ENCODE results near the gene HBA2.
"Not testable (repeated sequence)": the region's sequence is repeated elsewhere in the genome, so short reads cannot be mapped to it uniquely, and the experiment has no call there.

The HBA2 gene

GRCh38 chr16:172374-172941, at the start of gene HBA2:
HBA2 (plus strand) TSS chr16:172876; CDS start chr16:172913, 37 bp downstream.
- DNase-seq, result not testable (repeated sequence)

DNA sequence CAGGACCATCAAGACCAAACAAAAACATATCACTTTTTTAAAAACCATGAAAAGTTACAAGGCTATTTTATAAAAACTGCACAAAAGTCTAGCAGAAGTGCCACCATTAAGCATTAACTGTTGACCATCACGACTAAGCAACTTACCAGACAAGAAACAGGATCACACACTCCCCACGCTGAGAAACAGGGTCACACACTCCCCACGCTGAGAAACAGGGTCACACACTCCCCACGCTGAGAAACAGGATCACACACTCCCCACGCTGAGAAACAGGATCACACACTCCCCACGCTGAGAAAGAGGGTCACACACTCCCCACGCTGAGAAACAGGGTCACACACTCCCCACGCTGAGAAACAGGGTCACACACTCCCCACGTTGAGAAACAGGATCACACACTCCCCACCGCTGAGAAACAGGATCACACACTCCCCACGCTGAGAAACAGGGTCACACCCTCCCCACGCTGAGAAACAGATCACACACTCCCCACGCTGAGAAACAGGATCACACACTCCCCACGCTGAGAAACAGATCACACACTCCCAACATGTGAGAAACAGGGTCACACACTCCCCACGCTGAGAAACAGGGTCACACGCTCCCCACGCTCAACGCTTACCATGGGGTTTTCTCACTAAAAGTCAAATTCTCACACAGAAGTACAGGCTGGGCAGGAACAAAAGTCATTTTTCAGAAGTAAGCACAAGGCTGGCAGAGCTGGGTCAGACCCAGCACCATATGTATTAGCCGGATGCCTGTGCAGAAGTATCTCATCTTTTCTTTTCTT, 48.9 kb upstream of the HBA2 start:
- DNase-seq, result not testable (repeated sequence)

GRCh38 chr16:125011-125410, 47.7 kb upstream of the HBA2 start:
- no peak for DNase-seq

GRCh38 chr16:129075-129474, 43.6 kb upstream of the HBA2 start:
- no peak for DNase-seq

- DNase-seq, result no peak
These were observed 42.0 kb upstream of the HBA2 start for GRCh38 chr16:130533-131173.

- no peak for DNase-seq
These were observed 40.6 kb upstream of the HBA2 start for GRCh38 chr16:132120-132519.

- DNase-seq, result no peak
These were observed 39.0 kb upstream of the HBA2 start for GRCh38 chr16:133716-134115.

DNA sequence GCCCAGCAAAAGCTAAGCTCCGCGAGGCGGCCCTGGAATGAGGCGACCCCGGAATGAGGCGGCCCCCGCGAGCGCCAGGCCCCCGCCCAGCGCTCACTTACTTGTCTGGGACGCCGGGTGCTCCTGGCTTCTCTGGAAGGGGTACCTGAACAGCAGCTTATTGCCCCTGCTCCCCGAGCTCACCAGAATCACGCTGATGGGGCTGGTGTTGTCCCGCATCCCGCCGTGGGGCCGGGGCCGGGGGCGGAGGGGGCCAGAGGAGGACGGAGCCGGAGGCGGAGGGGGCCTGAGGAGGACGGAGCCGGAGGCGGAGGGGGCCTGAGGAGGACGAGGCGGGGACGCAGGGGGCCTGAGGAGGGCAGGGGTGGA, 34.6 kb upstream of the HBA2 start:
- no peak for DNase-seq

DNA sequence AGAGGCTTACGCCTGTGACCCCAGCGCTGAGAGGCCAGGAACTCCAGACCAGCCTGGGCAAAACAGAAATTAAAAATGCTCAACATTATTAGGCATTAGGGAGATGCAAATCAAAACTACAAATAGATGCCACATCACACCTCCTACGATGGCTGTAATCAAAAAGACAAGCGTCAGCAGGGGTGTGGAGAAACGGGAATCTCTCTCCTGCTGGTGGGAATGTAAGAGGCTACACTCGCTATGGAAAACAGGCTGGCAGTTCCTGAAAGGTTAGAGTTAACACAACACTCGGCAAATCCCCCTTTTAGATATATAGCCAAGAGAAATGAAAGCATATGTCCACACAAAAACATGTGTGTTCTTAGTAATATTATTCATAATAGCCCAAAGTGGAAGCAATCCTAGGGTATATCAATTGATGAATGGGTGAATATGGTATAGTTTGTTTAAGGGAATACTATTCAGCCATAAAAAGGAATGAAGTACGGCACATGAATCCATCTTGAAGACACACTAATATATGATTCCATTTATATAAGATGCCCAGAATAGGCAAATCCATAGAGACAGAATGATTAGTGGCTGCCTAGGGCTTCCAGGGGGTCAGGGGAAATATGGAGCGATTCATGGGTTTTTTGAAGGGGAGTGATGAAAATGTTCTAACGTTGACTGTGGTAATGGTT, 32.4 kb upstream of the HBA2 start:
- DNase-seq, result no peak

DNA sequence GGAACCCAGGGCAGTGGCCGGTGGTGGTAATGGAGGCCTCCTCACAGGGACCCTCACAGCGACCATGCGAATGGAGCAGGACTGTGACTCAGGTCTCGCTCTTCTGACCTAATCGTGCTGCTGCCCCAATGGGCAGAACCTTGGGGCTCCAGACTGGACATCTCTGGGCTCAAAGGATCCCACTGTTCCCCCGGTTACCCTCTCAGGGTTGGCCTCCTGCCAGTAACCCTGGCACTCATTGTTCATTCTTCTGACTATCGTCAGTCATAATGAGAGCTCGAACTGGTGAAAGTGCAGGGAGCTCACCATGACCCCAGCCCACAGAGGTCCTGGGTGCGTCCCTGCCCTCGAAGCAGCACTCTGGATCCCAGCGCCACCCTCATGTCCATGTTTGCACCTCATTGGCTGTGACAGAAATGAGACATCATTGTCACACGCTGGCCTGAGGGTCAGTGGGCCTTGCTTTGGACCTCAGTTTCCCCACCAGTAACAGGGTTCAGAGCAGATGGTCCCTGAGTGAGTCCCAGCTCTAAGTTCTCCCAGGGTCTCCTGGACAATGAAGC, 30.2 kb upstream of the HBA2 start:
- DNase-seq, result no peak

- no peak for DNase-seq
These were observed 29.6 kb upstream of the HBA2 start for GRCh38 chr16:143047-143446.

DNA sequence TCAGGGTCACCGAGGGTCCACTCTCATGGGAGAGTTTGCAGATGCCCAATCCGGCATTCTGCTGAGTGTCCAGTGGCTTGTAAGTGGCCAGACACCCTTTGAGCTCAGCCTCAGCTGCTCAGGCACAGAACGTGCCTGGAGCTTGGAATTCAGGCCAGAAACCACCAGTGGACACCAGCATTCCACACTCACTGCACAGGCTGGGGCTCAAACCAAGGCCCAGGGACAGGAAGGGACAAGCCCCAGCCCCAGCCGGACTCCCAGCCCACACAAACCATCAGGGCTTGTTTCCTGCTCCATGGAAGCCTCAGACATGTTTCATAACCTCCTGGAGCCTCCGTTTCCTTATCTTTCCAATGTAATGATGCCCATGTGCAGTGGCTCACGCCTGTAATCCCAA, 29.2 kb upstream of the HBA2 start:
- DNase-seq, result no peak

DNA sequence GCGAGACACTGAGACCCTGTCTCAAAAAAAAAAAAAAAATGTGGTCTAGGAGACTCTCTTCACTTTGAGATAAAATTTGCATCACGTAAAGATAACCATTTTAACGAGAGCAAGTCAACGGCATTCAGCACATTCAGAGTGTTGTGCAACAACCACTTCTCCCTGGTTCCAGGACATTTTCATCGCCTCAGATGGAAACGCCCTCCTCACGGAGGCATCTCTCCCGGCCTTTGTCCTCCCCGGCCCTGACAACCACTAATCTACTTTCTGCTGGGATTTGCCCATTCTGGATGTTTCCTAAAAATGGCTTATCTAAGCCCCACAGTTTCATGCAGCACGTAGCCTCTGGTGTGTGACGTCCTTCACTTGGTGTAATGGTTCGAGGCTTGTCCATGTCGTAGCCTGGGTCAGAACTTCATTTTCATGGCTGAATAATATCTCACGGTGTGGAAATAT, 27.9 kb upstream of the HBA2 start:
- no peak for DNase-seq

- DNase-seq, result no peak
These were observed 26.0 kb upstream of the HBA2 start for GRCh38 chr16:146646-147045.

- no peak for DNase-seq
These were observed 23.5 kb upstream of the HBA2 start for GRCh38 chr16:149024-149660.

- DNase-seq, result no peak
These were observed 20.2 kb upstream of the HBA2 start, which contains the start of gene HBZ for GRCh38 chr16:152141-153128. HBZ (plus strand) TSS chr16:152644; CDS start chr16:152910, 266 bp downstream.

DNA sequence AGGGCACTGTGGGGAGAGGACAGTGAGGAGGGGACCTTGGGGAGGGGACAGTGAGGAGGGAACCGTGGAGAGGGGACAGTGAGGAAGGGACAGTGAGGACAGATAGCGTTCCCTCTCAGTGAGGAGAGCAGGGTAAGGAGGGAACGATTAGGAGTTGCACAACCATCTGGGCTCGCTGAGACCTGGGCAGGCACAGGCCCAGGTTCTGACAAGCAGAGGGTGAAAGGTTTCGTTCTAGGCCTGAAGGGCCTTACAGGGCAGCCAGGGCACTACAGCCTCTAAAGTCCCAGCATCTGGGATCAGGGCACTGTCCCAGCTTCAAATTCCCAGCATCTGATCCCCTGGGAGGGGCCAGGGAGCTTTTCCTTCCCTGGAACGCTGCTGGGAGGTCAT, 19.6 kb upstream of the HBA2 start:
- not testable (repeated sequence) for DNase-seq

- not testable (repeated sequence) for DNase-seq
These were observed 19.0 kb upstream of the HBA2 start for GRCh38 chr16:153550-154216.

- no peak for DNase-seq
These were observed 18.3 kb upstream of the HBA2 start for GRCh38 chr16:154217-155030.

- no peak for DNase-seq
These were observed 17.7 kb upstream of the HBA2 start for GRCh38 chr16:155031-155398.

All from NCI-H187 treated with DMSO at 0.1 percent for 48 hours (cell line).